Measurements from ENCODE around the gene TRAF7. TPM values are rescaled to one million over a fixed set of nuclear protein-coding genes. Genes with fewer than 3 reads are reported as not detected.
"Not testable (repeated sequence)": the region's sequence is repeated elsewhere in the genome, so short reads cannot be mapped to it uniquely, and the experiment has no call there.

TRAF7 gene
- total RNA-seq, 4 donors from 2014 or later: 51.2 to 120 (median 79.3) TPM

- not testable (repeated sequence) for H3K9me3 ChIP-seq
- peaks cover 0 to 48% (median 0%) of the 10 kb centered on the region in 3 donors for H3K36me3 ChIP-seq
These were observed 40.5 kb upstream of the TRAF7 start for GRCh38 chr16:2114885-2115590.

GRCh38 chr16:2115591-2115973 is 40.0 kb upstream of the TRAF7 start:
- Histone ChIP-seq H3K9me3 (no peaks in the 10 kb centered on the region), H3K4me3 (no peak overlapping the region), H3K27me3 (no peaks in the 10 kb centered on the region), H3K27ac (no peak overlapping the region), H3K36me3 (peaks cover 0 to 43% (median 0%) of the 10 kb centered on the region in 3 donors), H3K4me1 (peaks cover 0 to 12% (median 0%) of the 10 kb centered on the region in 4 donors)
- DNase-seq: no peak
- TF ChIP-seq, protein P1, sequence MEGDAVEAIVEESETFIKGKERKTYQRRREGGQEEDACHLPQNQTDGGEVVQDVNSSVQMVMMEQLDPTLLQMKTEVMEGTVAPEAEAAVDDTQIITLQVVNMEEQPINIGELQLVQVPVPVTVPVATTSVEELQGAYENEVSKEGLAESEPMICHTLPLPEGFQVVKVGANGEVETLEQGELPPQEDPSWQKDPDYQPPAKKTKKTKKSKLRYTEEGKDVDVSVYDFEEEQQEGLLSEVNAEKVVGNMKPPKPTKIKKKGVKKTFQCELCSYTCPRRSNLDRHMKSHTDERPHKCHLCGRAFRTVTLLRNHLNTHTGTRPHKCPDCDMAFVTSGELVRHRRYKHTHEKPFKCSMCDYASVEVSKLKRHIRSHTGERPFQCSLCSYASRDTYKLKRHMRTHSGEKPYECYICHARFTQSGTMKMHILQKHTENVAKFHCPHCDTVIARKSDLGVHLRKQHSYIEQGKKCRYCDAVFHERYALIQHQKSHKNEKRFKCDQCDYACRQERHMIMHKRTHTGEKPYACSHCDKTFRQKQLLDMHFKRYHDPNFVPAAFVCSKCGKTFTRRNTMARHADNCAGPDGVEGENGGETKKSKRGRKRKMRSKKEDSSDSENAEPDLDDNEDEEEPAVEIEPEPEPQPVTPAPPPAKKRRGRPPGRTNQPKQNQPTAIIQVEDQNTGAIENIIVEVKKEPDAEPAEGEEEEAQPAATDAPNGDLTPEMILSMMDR (IDR thresholded peaks at IDR 0.05): no peak
- no peak for TF ChIP-seq POLR2A (IDR thresholded peaks at IDR 0.05)

More at GRCh38 chr16:2114885-2115590, 40.5 kb upstream of the TRAF7 start:
- not testable (repeated sequence) for H3K27me3 ChIP-seq, H3K27ac ChIP-seq, H3K4me3 ChIP-seq, DNase-seq
- H3K4me1 ChIP-seq: peaks cover 0 to 12% (median 0%) of the 10 kb centered on the region in 4 donors

- not testable (repeated sequence) for H3K9me3 ChIP-seq, H3K27ac ChIP-seq
These were observed 39.2 kb upstream of the TRAF7 start for GRCh38 chr16:2116428-2116827.

DNA sequence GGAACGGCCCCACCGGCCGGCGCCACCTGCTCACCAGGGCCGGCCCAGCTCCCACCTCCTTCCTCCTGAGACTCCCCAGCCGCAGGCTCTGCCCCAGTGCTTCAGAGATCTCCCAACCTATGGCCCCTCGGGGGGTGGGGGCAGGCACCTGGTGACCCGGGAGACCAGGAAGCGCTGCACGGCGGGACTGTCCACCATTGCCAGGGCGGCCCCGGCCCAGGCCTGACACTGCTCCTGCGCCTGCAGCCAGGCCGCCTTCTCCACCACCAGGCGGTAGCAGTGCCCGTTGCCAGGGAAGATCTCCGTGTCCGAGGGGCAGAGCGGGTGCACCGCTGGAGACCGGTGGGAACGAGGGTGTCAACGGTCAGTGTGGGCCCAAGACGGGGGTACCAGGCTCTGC is 38.2 kb upstream of the TRAF7 start:
- not testable (repeated sequence) for H3K27me3 ChIP-seq, DNase-seq, H3K4me3 ChIP-seq, H3K9me3 ChIP-seq, H3K27ac ChIP-seq
- peaks cover 0 to 25% (median 0%) of the 10 kb centered on the region in 3 donors for H3K36me3 ChIP-seq
- H3K4me1 ChIP-seq: peaks cover 0 to 13% (median 0%) of the 10 kb centered on the region in 4 donors

More at GRCh38 chr16:2116428-2116827, 39.2 kb upstream of the TRAF7 start:
- H3K4me3 ChIP-seq, H3K27me3 ChIP-seq, DNase-seq: not testable (repeated sequence)
- H3K4me1 ChIP-seq: peaks cover 0 to 12% (median 0%) of the 10 kb centered on the region in 4 donors
- peaks cover 0 to 34% (median 0%) of the 10 kb centered on the region in 3 donors for H3K36me3 ChIP-seq

GRCh38 chr16:2117960-2118722 is 37.4 kb upstream of the TRAF7 start:
- Histone ChIP-seq H3K4me1 (peaks cover 0 to 21% (median 0%) of the 10 kb centered on the region in 4 donors), H3K36me3 (peaks cover 0 to 20% (median 0%) of the 10 kb centered on the region in 3 donors)
- not testable (repeated sequence) for H3K27me3 ChIP-seq, H3K9me3 ChIP-seq, H3K4me3 ChIP-seq, DNase-seq, H3K27ac ChIP-seq

DNA sequence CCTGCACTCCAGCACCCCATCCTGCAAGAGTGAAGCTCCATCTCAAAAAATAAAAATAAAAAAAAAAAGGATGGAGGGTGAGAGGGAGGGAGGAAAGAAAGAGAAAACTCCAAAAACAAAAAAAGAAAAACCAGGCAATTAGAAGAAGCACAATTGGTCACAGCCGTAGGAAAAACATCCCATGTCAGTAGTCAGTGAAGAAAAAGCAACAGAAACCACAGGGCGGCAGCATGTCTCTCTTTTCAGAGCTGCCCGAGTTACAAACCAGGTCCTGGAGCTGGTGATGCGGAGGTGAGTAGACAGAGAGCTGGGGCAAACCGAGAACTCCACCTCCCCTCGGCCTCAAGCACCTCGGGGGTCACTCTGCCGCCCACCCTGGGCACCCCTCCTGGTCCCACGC is 34.3 kb upstream of the TRAF7 start:
- H3K4me3 ChIP-seq, H3K36me3 ChIP-seq, H3K27me3 ChIP-seq, H3K9me3 ChIP-seq: not testable (repeated sequence)
- TF ChIP-seq, protein P1 (IDR thresholded peaks at IDR 0.05): peak in 4 of 6 experiments; percentile 18 to 27 (median 22)
- Histone ChIP-seq H3K27ac (peak overlapping the region in 2 of 4 donors; percentile 1 to 96), H3K4me1 (peaks cover 0 to 44% (median 0%) of the 10 kb centered on the region in 4 donors)
- DNase-seq: peak in 1 of 3 donors; percentile 64

GRCh38 chr16:2121853-2122252 is 33.7 kb upstream of the TRAF7 start:
- H3K27me3 ChIP-seq: no peaks in the 10 kb centered on the region
- H3K4me1 ChIP-seq: peaks cover 0 to 44% (median under 1%) of the 10 kb centered on the region in 4 donors
- no peak for TF ChIP-seq POLR2A (IDR thresholded peaks at IDR 0.05)
- TF ChIP-seq, protein P1 (IDR thresholded peaks at IDR 0.05): no peak
- peak overlapping the region in 2 of 4 donors; percentile 1 to 96 for H3K27ac ChIP-seq
- peak overlapping the region in 1 of 4 donors; percentile 21 for H3K4me3 ChIP-seq
- no peak for DNase-seq
- no peaks in the 10 kb centered on the region for H3K36me3 ChIP-seq
- H3K9me3 ChIP-seq: no peaks in the 10 kb centered on the region

Data from Peyer's patch (tissue), 4 donors.